PC-3 (cell line): Measurements from ENCODE around the gene CCDC83.

Source experiments
- CTCF ChIP-seq: fragments of 300-600 bp; sonication (generic); conservative IDR thresholded peaks from 2 replicates; pipeline ENCODE4 v1.5.1; 2017; ENCODE audit warnings: antibody characterized with exemption, low read depth, mild to moderate bottlenecking, low read length
- EZH2 ChIP-seq: fragments of 300-600 bp; sonication (generic); IDR thresholded peaks from one replicate; pipeline ENCODE4 v1.6.1; 2017; ENCODE audit warnings: antibody characterized with exemption, mild to moderate bottlenecking, low read length; ENCODE audit not compliant: unreplicated experiment

GRCh38 chr11:85912414-85912813 is 57.2 kb downstream of the CCDC83 start:
- TF ChIP-seq CTCF (no peak), EZH2 (no peak)
